H54 (cell line): ENCODE data around the gene TMA16.

Experiments
- DNase-seq: peaks from one replicate; pipeline ENCODE4 v3.0.0; 2011; ENCODE audit warnings: low spot score, mixed read lengths; ENCODE audit not compliant: insufficient read length
- FAIRE-seq: peaks from 3 replicates; lab custom pipeline; 2011; peaks lifted over from hg19 to GRCh38; lab: Jason Lieb, UNC
- POLR2A ChIP-seq: IDR thresholded peaks from 2 replicates; pipeline ENCODE4 v1.6.1; 2011; ENCODE audit warnings: low read depth, mild to moderate bottlenecking, low read length

TMA16 gene

DNA sequence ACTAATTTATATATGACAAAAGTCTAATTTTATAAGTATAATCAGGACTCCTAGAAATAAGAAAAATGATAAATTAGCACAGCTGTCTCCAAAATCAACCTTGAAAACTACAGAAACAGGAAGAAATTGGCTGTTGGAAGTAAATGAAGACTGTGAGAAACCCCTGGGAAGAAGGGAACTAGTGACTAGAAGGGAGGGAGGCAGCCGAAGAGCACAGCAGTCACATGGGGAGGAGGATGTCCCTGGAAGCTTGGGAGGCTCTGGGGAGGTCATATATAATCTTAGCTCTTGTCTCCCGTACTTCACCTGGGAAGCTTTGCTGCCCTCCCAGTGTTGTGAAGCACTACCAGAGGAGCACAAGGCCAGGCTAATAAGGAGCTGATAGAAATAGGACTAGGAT is 8.9 kb upstream of the TMA16 start:
- TF ChIP-seq POLR2A: no peak
- no peak for FAIRE-seq
- no peak for DNase-seq

DNA sequence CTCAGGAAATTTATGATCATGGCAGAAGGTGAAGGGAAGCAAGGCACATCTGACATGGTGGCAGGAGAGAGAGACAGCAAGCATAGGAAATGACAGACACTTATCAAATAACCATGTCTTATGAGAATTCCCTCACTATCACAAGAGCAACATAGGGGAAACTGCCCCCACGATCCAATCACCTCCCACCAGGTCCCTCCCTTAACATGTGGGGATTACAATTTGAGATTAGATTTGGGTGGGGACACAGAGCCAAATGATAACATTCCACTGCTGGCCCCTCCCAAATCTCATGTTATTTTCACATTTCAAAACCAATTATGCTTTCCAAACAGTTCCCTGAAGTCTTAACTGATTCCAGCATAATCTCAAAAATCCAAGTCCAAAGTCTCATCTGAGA is 8.2 kb upstream of the TMA16 start:
- no peak for FAIRE-seq
- TF ChIP-seq POLR2A: no peak
- DNase-seq: no peak

DNA sequence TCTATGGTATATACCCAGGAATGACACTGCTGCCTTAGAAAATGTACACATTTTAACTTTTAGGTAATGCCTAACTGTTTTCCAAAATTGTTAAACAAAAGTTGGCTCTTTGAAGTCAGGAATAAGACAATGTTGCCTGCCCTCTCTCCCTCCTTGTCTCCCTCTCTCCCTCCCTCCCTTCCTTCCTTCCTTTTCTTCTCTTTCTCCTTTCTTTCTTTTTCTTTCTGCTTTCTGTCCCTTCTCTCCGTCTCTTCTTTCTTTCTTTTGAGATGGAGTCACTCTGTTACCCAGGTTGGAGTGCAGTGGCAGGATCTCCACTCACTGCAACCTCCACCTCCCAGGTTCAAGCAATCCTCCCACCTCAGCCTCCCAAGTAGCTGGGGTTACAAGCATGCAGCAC is 4.6 kb upstream of the TMA16 start:
- no peak for FAIRE-seq
- DNase-seq: no peak
- no peak for TF ChIP-seq POLR2A

DNA sequence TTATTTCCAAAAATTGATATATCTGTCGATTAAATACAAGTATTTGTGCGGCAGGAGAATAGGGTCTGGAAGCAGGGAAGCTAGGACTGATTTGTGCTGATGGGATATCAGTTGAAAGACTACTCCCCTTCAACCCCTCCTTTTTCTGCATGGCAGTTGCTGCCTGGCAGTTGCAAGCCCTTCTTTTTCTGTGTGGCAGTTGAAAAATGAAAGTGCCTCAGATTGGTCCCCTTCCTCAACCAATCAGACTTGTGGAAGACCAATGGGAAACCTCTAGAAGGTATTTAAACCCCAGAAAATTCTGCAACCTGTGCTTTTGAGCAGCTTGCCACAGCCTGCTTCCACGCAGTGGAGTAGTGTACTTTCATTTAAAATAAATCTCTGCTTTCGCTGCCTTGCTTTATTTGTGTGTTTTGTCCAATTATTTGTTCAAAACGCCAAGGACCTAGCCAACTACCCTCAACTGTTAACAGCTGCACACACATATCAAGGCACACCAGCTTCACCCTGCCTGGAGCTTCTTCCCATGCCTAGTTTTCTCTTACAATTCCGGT is 1.5 kb upstream of the TMA16 start:
- no peak for TF ChIP-seq POLR2A
- DNase-seq (no peak), FAIRE-seq (no peak)

DNA sequence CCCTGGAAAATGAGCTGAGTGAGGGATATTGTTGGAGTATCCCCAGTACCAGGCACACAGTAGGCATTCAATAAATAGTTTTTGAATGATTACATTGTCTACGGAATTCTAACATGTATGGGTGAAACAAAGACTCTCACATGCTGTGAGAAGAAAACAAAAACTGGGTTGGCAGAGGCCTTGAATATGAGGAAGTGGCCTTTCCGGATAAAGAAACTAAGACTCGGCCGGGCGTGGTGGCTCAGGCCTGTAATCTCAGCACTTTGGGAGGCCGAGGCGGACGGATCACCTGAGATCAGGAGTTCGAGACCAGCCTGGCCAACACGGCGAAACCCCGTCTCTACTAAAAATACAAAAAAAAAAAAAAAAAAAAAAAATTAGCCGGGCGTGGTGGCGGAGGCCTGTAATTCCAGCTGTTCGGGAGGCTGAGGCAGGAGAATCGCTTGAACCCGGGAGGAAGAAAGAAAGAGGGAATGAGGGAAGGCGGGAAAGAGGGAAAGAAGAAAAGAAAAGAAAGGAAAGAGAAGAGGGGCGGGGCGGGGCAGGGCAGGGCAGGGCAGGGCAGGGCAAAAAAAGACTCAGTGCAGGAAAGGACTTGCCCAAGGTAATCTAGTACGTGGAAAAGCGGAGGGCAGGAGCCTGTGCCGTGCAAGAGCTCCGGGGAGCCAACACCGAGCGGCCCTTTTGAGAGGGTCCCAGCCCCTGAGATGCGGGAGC is 689 bp upstream of the TMA16 start:
- no peak for TF ChIP-seq POLR2A
- FAIRE-seq (no peak), DNase-seq (no peak)

DNA sequence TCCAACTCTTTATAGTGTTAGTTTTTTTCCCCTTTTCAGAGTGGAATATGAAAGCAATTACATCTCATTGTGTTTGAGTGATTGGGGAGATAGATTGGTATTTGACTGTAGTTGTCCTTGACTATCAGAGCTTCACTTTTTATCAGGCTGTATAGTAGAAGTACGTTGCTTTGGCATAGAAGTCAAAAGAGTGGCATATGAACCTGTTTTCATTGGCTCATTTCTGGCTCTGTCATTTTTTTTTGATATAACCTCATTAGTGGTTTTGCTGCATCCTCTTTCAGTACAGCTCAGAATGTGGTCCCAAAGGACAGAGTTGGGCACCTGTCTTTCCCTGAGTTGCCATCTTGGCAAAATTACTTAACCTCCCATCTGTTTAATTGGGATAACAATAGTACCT is 1.4 kb downstream of the TMA16 start:
- DNase-seq: no peak
- FAIRE-seq: no peak
- no peak for TF ChIP-seq POLR2A

DNA sequence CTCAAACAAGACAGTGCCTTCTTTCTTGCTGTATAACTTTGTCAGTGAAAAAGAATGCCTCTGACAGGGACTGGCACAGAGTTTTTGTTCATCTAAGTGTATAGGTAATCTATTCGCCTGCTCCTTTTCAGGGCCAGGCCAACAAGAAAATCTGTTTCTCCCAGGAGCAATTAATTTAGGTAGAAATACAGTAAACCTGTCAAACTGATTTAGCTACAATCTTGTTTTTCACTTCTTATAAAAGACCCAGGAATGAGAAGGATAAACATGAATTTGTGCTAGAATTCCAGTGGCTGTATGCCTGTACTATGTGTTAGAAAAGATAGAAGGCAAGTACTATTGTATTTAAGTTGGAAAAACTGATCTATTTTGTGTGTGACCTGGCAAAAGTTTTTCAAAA is 6.1 kb downstream of the TMA16 start:
- no peak for FAIRE-seq
- no peak for DNase-seq
- TF ChIP-seq POLR2A: no peak

DNA sequence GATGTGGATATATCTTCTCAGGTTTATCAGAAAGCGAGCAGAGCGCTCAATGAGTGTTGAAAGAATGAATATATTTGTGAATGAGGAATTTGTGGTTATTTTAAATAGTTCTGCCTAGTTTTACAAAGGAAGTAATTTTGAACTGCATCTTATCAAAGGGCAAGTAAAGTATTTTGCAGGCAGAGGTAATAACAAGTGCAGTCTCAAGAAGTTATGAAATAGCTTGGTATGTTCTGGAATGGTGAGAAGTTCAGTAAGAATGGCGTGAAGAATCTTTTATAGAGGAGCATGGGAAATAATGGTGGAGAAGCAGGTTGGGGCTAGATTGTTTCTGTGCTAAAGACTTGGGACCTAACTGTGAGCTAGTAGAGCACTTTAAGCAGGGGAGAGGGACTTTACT is 10.9 kb downstream of the TMA16 start:
- no peak for TF ChIP-seq POLR2A
- no peak for FAIRE-seq
- DNase-seq: no peak

DNA sequence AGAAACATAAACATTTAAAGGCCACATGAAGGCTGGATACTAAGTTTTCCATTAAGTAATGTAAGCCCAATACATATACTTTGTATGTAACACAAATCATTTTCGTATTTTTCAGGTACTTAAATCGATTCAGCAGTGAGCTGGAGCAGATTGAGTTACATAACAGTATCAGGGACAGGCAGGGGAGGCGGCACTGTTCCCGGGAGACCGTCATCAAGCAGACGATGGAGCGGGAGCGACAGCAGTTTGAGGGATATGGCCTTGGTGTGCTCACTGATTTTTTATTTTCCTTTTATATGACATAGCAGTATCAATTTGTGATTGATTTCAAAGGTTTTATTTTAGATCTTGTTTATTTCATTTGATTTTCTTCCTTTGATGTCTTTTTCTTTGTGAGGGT is 20.7 kb downstream of the TMA16 start:
- FAIRE-seq (no peak), DNase-seq (no peak)
- TF ChIP-seq POLR2A: no peak

DNA sequence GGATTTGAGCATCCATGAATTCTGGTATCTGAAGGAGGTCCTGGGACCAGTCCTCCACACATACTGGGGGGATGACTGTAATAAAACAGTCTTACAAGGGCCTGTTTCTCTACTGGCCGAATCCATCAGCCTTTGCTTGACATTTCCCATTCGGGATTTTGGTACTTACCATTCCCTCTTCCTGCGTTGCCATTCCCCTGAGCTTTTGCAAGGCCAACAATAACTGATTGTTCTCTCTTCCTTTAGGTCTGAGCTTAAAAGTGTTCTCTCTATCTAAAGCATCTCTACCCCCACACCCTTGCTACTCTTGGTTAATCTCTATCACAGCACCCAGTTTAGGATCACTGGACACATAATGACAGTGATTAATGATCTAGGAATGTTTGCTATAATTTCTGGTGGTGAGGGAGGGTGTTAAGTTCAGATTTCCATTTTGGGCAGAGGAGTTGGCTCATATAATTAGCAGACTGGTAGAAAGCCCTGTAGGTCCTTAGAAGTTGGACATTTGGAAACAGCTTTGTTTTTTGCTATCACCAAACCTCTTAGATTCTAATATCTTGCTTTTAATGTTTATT is 29.4 kb downstream of the TMA16 start:
- no peak for FAIRE-seq
- no peak for DNase-seq
- TF ChIP-seq POLR2A: no peak

DNA sequence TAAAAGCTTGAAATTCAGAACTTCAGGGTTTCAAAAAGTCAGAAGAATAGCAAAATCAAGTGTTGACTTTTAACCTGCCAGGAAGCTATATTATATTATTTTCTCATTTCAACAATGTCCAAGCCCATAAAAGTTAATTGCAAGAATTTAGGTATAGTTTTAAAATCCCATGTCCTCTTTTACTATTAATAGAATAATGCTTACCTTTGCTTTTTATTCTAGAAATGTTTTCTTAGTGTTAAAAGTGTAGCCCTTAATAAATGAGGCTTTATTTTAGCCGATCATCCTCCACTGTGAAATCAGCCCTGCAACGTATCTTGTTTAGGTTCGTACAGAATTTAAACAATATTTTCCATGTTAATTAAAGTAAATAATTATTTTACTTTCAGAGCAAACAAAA is 31.5 kb downstream of the TMA16 start:
- no peak for TF ChIP-seq POLR2A
- FAIRE-seq: no peak
- DNase-seq: no peak

DNA sequence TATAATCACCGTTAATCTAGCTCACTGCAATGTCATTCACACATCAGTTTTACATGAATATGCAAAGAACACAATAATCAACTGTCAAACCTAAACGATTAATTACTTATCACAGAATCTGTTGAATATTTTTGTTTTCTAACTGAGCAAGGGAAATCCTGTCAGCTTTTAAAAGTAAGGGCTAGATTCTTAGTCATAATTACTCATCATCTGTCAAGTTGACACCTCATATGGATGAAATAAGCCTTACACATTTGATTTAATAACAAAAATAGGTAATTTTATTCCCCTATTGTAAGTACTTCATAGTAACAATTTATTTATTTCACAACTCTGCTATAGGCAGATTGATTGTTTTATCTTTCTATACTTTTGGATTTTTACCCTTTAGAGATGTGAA is 32.7 kb downstream of the TMA16 start:
- TF ChIP-seq POLR2A: no peak
- DNase-seq (no peak), FAIRE-seq (no peak)

DNA sequence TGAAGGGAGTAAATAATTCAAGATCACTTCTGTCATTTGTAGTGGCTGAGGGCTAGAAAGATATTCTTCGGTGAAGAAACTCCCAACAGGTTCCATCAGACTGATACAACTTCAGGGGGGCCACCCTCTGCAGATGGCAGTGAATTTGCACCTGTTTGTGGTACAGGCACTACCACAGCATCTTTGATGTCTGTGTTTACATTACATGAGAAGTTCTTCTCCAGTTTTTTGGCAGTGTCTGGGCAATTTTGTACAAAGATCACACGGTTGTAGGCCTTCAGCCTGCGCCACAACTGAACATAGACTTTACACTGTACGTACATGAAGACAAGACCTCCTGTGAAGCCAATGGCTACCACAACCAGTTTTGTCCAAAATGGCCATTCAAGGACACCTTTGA is 34.2 kb downstream of the TMA16 start:
- no peak for FAIRE-seq
- DNase-seq: no peak
- TF ChIP-seq POLR2A: no peak

DNA sequence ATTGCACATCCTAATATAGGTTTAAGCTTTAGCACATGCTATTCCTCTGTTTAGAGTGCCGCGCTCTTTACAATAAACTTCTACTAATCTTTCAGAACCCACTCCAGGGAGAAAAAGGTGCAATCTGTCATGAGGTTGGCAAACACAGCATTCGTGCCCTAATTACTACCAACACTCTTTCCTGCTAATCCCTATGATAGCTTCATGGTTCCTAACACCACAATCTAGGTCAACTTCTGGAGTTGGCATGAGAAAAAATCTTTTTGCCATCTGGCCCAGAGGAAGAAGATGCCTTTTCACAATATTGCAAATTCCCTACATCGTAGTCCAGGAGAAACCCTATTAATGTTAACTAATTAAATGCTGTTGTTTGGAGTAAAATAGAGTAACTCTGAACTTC is 39.6 kb downstream of the TMA16 start:
- no peak for TF ChIP-seq POLR2A
- no peak for DNase-seq
- FAIRE-seq: no peak

DNA sequence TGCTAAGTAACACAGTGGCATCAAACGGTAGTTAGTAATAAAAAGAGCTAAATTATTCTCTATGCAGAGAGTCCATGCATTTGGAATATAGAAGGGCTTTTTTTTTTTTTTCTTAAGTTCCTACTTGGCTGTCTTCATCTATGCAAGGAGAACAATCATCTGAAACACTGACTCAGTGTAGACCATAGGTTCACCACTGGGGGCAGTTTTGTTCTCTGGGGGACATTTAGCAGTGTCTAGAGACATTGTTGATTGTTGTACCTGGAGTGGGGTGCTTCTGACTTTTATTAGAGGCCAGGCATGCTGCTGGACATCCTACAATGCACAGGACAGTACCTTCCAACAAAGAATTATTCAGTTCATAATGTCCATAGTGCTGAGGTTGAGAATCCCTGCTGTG is 41.2 kb downstream of the TMA16 start:
- no peak for FAIRE-seq
- no peak for TF ChIP-seq POLR2A
- no peak for DNase-seq
